A549 (cell line): Measurements from ENCODE around the gene VRK2. TPM values are rescaled to one million over a fixed set of nuclear protein-coding genes. Genes with fewer than 3 reads are reported as not detected.

ENCODE experiments used
- BCL3 ChIP-seq: fragments of >200 bp; sonication (Bioruptor Twin); formaldehyde crosslinking; IDR thresholded peaks from 3 replicates; pipeline ENCODE4 v1.6.1; 2016
- CBX2 ChIP-seq: fragments of 200-600 bp; sonication (generic); IDR thresholded peaks from 2 replicates; pipeline ENCODE4 v1.6.1; 2016; ENCODE audit warnings: low read depth, mild to moderate bottlenecking, borderline replicate concordance
- CBX8 ChIP-seq: fragments of 200-600 bp; sonication (generic); IDR thresholded peaks from 2 replicates; pipeline ENCODE4 v1.6.1; 2016
- CHD4 ChIP-seq: fragments of 200-600 bp; sonication (generic); IDR thresholded peaks from 2 replicates; pipeline ENCODE4 v1.6.1; 2016; ENCODE audit warnings: antibody characterized with exemption, mild to moderate bottlenecking, borderline replicate concordance
- CTCF ChIP-seq: fragments of >200 bp; sonication (Bioruptor Twin); formaldehyde crosslinking; IDR thresholded peaks from 3 replicates; pipeline ENCODE4 v1.5.1; 2016
- EHF ChIP-seq: fragments of 250-450 bp; sonication (Bioruptor Pico); IDR thresholded peaks from 2 replicates; pipeline ENCODE4 v1.5.0; 2020; ENCODE audit warnings: mild to moderate bottlenecking
- EP300 ChIP-seq, 2 experiments: fragments of >200 bp; sonication (Bioruptor Twin); formaldehyde crosslinking; IDR thresholded peaks; 2 replicates in 1 of 2; 3 replicates in 1 of 2; pipeline ENCODE4 v1.6.1; 2016 to 2017
- FOSB ChIP-seq: fragments of 250-450 bp; sonication (Bioruptor Pico); IDR thresholded peaks from 2 replicates; pipeline ENCODE4 v1.5.0; 2020; ENCODE audit warnings: mild to moderate bottlenecking, moderate library complexity
- FOSL2 ChIP-seq, 2 experiments: fragments of 450-650 bp in 1 of 2; fragments of >200 bp in 1 of 2; sonication (Bioruptor Twin) in 1 of 2; formaldehyde crosslinking; IDR thresholded peaks; 2 replicates each; pipeline versions ENCODE4 v1.5.0 to v1.6.1; 2016 to 2020; ENCODE audit warnings: mild to moderate bottlenecking in 1 of 2, moderate library complexity in 1 of 2
- HDAC2 ChIP-seq: fragments of 200-600 bp; sonication (generic); IDR thresholded peaks from 2 replicates; pipeline ENCODE4 v1.6.1; 2016
- HMGXB4 ChIP-seq: fragments of 250-450 bp; sonication (Bioruptor Pico); IDR thresholded peaks from 2 replicates; pipeline ENCODE4 v1.5.0; 2021; ENCODE audit warnings: mild to moderate bottlenecking, moderate library complexity, borderline replicate concordance
- HOXA7 ChIP-seq: fragments of 250-450 bp; sonication (Bioruptor Pico); IDR thresholded peaks from 2 replicates; pipeline ENCODE4 v1.5.0; 2020; ENCODE audit warnings: mild to moderate bottlenecking, moderate library complexity
- HOXB5 ChIP-seq: fragments of 250-450 bp; sonication (Bioruptor Pico); IDR thresholded peaks from 2 replicates; pipeline ENCODE4 v1.5.0; 2020; ENCODE audit warnings: mild to moderate bottlenecking, moderate library complexity
- JUNB ChIP-seq: fragments of >200 bp; sonication (Bioruptor Twin); formaldehyde crosslinking; IDR thresholded peaks from 2 replicates; pipeline ENCODE4 v1.6.1; 2016
- KDM1A ChIP-seq: fragments of 200-600 bp; sonication (generic); IDR thresholded peaks from 2 replicates; pipeline ENCODE4 v1.6.1; 2016; ENCODE audit warnings: low read depth, mild to moderate bottlenecking
- MAFK ChIP-seq: fragments of 450-650 bp; IDR thresholded peaks from 2 replicates; pipeline ENCODE4 v1.6.1; 2014; ENCODE audit not compliant: partially characterized antibody
- MAX ChIP-seq: IDR thresholded peaks from 2 replicates; pipeline ENCODE4 v1.6.1; 2012
- MAZ ChIP-seq: fragments of 150-350 bp; IDR thresholded peaks from 2 replicates; pipeline ENCODE4 v1.6.1; 2014; ENCODE audit warnings: antibody characterized with exemption, low read depth, low read length, borderline replicate concordance
- MYC ChIP-seq: IDR thresholded peaks from 2 replicates; pipeline ENCODE4 v1.6.1; 2012; ENCODE audit warnings: mild to moderate bottlenecking, inconsistent platforms, low read length, improper control_type of control experiment, borderline replicate concordance
- NFE2L2 ChIP-seq: fragments of 150-350 bp; conservative IDR thresholded peaks from 2 replicates; pipeline ENCODE4 v1.6.1; 2014; ENCODE audit warnings: low read length
- PHF8 ChIP-seq: fragments of 200-600 bp; sonication (generic); IDR thresholded peaks from 2 replicates; pipeline ENCODE4 v1.6.1; 2016; ENCODE audit warnings: low read depth, mild to moderate bottlenecking, antibody characterized with exemption, moderate library complexity, borderline replicate concordance
- POLR2A ChIP-seq: IDR thresholded peaks from 2 replicates; pipeline ENCODE4 v1.6.1; 2012; ENCODE audit warnings: mild to moderate bottlenecking, low read length
- POLR2AphosphoS2 ChIP-seq: conservative IDR thresholded peaks from 2 replicates; pipeline ENCODE4 v1.6.1; 2012; ENCODE audit warnings: low read length, improper control_type of control experiment, inconsistent platforms
- RAD21 ChIP-seq, 2 experiments: fragments of >200 bp in 1 of 2; sonication (Bioruptor Twin) in 1 of 2; formaldehyde crosslinking in 1 of 2; IDR thresholded peaks in 1 of 2; conservative IDR thresholded peaks in 1 of 2; 2 replicates in 1 of 2; 3 replicates in 1 of 2; pipeline ENCODE4 v1.6.1; 2012 to 2018; ENCODE audit warnings: inconsistent platforms in 1 of 2
- RARB ChIP-seq: fragments of 250-450 bp; sonication (Bioruptor Pico); IDR thresholded peaks from 2 replicates; pipeline ENCODE4 v1.8.0; 2021; ENCODE audit warnings: mild to moderate bottlenecking, moderate library complexity
- RCOR1 ChIP-seq: fragments of 150-350 bp; IDR thresholded peaks from 2 replicates; pipeline ENCODE4 v1.6.1; 2014; ENCODE audit warnings: antibody characterized with exemption, low read length, low read depth
- SMC3 ChIP-seq: fragments of >200 bp; sonication (Bioruptor Twin); formaldehyde crosslinking; IDR thresholded peaks from 3 replicates; pipeline ENCODE4 v1.6.1; 2018; ENCODE audit warnings: inconsistent platforms
- SREBF2 ChIP-seq: fragments of 450-650 bp; IDR thresholded peaks from 2 replicates; pipeline ENCODE4 v1.6.1; 2014; ENCODE audit warnings: mild to moderate bottlenecking, moderate library complexity
- ZC3H11A ChIP-seq: fragments of 450-650 bp; IDR thresholded peaks from 2 replicates; pipeline ENCODE4 v1.6.1; 2014; ENCODE audit warnings: antibody characterized with exemption, mild to moderate bottlenecking
- ZNF302 ChIP-seq: fragments of 250-450 bp; sonication (Bioruptor Pico); IDR thresholded peaks from 2 replicates; pipeline ENCODE4 v1.9.0; 2021; ENCODE audit warnings: inconsistent platforms, mild to moderate bottlenecking, moderate library complexity
- ZSCAN20 ChIP-seq: fragments of 250-450 bp; sonication (Bioruptor Pico); IDR thresholded peaks from 2 replicates; pipeline ENCODE4 v1.8.0; 2022; ENCODE audit warnings: mild to moderate bottlenecking, moderate library complexity
- polyA plus RNA-seq, 4 experiments: library from polyadenylated mRNA; depleted of rRNA in 3 of 4; stranded (reverse); fragments of >200 nt; fragmentation: RNase III in 1 of 4; extraction: RNeasy Plus Mini Kit Qiagen cat#74134 plus additional on column Dnase treatment in 1 of 4; gene quantifications; 2 replicates in 3 of 4; 3 replicates in 1 of 4; pipeline ENCODE4 v1.2.3, GENCODE V29; 2011 to 2017

Gene VRK2
- polyA plus RNA-seq, 2 of the 4 experiments (the other 2 are of a cell fraction) = 19.4 to 80.9 TPM

- TF ChIP-seq CBX2 (no peak), RAD21 (conservative IDR thresholded peaks at IDR 0.05 in 1 of 2, IDR thresholded peaks at IDR 0.05 in 1 of 2) (peak; percentile 12 to 31; a peak in 1 of 5 replicates), JUNB (peak; percentile 95), RCOR1 (no peak), ZC3H11A (no peak), HOXA7 (CRISPR knock-in tag) (no peak), SREBF2 (no peak), FOSL2 (IDR thresholded peaks at IDR 0.05) (peak; percentile 95), FOSL2 (CRISPR knock-in tag; IDR thresholded peaks at IDR 0.05) (peak; percentile 98), CHD4 (no peak), HDAC2 (no peak), NFE2L2 (no peak), MYC (no peak), MAZ (no peak), PHF8 (no peak), ZSCAN20 (no peak), MAX (peak; percentile 57; the same call in 1 of the 2 replicates), FOSB (CRISPR knock-in tag) (no peak), CTCF (no peak), SMC3 (no peak), EP300 (IDR thresholded peaks at IDR 0.05) (peak in 1 of 2 experiments; percentile 39; a peak in 1 of 5 replicates), MAFK (peak; percentile 76), ZNF302 (no peak), HOXB5 (CRISPR knock-in tag) (no peak; the same call in 1 of the 2 replicates), EHF (CRISPR knock-in tag) (no peak), POLR2AphosphoS2 (no peak), BCL3 (peak; percentile 46; the same call in 1 of the 3 replicates), CBX8 (no peak), KDM1A (no peak), POLR2A (no peak), RARB (CRISPR knock-in tag) (no peak), HMGXB4 (CRISPR knock-in tag) (no peak)
- TF ChIP-seq, all 56 proteins: peak for 9
Measured at GRCh38 chr2:58042486-58042970, 4.1 kb upstream of the VRK2 start (continued).
